GM19372 (cell line): ENCODE results near the gene PRRG2.

Source experiments
- ATAC-seq: cut with Tn5 transposase; IDR thresholded peaks from one replicate; pipeline ENCODE4 v1.9.1; 2021; ENCODE audit warnings: mild to moderate bottlenecking, low read depth, moderate library complexity; ENCODE audit not compliant: unreplicated experiment

Gene PRRG2

GRCh38 chr19:49556412-49557398 lies 24.4 kb upstream of the PRRG2 start:
- no peak for ATAC-seq

DNA sequence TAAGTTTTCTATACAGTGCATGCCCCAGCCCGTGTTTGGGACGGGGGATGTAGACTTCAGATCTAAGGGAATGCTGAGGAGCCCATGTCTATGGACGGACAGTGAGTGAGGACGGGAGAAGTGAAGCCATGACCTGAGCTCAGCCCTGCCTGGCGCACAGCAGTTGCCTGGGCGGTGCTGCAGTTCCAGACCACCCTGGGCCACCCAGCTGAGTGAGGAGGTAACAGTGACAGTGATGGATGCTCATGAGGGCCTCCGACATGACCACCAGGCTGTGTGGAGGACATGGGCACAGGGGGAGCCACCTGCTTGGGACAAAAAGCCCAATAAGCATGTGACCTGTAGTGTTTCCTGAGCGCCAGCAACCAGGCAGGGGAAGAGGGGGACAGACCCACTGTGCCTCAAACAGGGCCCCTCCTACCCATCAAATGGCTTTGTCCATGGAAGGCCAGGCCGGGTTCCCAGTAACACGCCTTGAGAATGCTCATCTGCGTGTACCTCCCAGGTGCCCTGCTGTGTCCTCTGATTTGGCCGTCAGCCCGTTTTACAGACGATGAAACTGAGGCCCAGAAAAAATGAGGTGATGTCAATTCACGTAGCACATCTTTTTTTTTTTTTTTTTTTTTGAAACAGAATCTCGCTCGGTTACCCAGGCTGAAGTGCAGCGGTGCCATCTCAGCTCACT lies 23.3 kb upstream of the PRRG2 start:
- ATAC-seq: no peak

DNA sequence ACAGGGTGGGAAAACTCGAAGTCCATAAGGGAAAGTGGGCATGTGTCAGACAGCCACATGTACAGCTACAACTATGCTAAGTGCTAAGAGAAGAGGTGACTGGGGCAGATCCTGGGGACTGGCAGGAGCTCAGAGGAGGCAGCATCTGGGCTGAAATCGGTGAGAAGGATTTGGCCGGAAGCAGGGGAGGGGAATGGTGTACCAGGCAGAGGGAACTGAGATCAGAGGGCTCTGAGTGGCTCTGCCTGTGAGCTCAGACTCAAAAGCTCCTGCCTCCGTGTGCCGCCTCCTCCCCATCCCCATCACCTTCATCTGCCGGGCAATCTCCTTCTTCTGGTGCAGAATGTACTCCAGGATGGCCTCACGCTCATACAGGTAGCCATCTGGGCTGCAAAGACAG lies 22.5 kb upstream of the PRRG2 start:
- ATAC-seq: no peak

- no peak for ATAC-seq
These were observed 21.7 kb upstream of the PRRG2 start for GRCh38 chr19:49559443-49559842.

DNA sequence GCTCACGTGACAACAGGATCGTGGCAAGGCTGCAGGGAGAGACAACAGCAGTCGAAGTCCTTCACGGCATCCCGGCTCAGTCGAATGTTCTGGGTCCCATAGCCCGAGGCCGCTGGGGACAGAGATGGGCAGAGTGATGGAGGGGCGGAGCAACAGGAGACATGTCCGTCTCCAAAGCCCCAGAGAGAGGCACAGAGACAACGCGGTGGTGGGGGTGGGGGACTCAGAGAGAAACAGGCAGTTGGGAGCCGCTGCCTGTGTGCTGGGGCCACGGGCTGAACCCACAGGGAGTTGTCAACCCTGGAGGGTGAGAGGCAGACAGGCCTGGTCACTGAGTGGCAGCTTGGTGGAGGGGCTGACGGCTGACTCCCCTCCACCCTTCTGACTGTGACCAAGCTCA lies 21.2 kb upstream of the PRRG2 start:
- no peak for ATAC-seq

DNA sequence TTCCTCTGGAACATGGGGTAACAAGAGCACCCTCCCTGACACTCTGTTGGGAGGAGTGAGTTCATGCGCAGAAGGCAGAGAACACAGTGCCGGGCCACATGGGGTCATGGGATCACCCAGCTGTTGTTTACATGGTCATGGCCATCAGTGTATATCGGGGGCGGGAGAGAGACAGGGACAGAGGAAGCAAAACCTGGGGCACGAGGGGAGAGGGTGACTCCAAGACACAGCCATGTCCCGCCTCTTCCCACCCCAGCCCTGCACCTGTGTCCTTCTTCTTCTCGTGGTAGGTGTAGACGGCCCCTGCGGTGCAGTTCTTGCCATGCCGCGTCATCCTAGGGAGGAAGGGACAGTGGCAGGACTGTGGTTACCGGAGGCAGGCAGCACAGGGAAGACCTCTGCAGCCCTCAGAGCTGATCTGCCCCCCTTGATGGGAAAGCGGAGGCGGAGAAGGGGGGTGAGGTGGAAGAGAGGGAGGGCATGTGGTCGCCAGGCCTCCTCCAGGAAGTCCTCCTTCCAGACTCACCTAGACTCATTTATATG lies 20.7 kb upstream of the PRRG2 start:
- ATAC-seq: no peak

GRCh38 chr19:49564616-49565045 lies 16.5 kb upstream of the PRRG2 start:
- ATAC-seq: no peak

GRCh38 chr19:49565261-49565660 lies 15.9 kb upstream of the PRRG2 start:
- ATAC-seq: no peak

DNA sequence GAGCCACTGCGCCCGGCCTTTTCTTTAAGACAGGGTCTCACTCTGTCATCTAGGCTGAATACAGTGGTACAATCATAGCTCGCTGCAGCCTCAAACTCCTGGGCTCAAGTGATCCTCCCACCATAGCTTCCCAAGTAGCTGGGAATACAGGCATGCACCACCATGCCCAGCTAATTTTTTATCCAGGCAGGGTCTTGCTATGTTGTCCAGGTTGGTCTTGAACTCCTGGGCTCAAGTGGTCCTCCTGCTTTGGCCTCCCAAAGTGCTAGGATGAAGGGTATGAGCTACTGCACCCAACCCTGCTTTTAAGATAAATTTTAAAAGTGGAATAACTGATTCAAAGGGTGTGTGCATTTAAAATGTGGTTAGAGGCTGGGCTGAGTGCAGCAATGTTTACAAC lies 14.8 kb upstream of the PRRG2 start:
- ATAC-seq: no peak

GRCh38 chr19:49567861-49568441 lies 13.2 kb upstream of the PRRG2 start:
- ATAC-seq: no peak

DNA sequence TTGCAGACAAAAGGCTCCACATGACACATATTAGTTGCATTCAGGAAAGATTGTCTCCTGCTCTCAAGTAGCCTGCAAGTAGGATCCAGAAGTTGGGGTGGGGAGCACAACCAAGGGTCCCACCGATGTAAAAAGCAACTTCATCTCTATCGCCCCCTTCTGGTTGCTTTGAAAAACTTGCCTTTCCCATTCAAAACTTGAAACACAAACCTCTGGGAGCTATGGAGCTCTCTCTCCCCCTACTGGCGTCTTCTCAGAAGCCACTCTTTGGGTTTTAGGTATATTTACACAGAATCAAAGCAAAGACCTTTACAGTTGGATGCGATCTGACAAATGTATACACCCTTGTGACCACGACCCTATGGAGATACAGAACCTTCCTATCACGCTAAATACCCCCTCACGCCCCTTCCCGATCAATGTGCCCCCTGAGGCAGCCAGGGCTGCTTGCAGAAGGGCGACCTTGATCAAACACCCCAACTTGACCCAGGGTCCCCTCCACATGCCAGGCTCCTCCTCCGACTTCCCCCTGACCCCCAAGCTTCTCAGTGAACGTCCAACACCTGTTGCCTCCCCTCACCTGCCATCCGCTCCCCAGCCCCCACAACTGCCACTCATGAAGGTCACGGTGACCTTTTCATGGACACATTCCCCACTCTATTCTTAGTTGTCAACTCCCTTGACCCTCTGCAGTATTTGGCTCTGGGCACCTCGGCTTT lies 10.8 kb upstream of the PRRG2 start:
- no peak for ATAC-seq

DNA sequence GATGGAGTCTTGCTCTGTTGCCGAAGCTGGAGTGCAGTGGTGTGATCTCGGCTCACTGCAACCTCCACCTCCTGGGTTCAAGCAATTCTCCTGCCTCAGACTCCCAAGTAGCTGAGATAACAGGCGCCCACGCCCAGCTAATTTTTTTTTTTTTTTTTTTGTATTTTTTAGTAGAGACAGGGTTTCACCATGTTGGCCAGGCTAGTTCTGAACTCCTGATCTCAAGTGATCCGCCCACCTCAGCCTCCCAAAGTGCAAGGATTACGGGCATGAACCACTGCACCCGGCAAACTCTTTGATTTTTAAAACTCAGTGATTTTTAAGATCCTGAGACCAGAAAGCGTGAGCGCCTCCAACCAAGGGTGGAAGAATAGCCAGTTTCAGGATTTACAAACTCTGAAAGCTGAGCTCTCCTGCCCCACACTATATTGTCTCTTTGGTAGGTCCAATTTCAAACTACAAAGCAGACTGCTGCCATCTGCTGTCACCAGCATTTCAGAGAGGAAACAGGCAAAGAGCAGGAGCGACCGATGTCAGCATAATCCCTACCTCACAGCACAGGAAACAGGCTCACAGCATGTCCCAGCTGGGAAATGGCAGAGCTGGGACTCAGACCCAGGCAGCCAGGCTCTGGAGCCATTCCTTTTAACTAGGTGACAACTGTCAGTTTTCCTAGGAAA lies 10.0 kb upstream of the PRRG2 start:
- ATAC-seq: no peak

DNA sequence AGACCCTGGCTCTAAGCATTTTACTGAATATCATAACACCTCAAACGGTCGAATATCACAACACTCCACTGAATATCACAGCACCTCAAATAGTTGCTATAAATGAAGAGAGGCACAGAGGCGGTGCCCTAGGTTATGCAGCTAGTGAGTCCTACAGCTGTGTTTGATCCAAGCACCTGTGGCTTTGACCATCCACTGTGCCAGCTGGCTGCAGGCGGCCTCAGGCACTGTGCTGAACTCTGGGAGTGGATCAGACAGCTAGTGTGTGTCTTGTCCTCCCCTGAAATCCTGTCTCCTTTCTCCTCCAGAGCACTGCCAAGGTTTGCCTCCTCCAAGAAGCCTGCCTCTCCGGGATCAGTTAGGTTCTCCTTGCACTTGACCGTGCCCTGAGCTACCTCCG lies 8.1 kb upstream of the PRRG2 start:
- no peak for ATAC-seq

- ATAC-seq: no peak
These were observed 7.7 kb upstream of the PRRG2 start for GRCh38 chr19:49573425-49573824.

GRCh38 chr19:49574206-49574755 lies 6.8 kb upstream of the PRRG2 start:
- ATAC-seq: no peak

- no peak for ATAC-seq
These were observed 1.9 kb upstream of the PRRG2 start for GRCh38 chr19:49579193-49579592.

- no peak for ATAC-seq
These were observed 1.2 kb upstream of the PRRG2 start for GRCh38 chr19:49579947-49580263.

GRCh38 chr19:49580264-49581006 lies 681 bp upstream of the PRRG2 start, which contains the start of gene NOSIP:
Gene NOSIP (minus strand): TSS chr19:49580556. CDS start chr19:49560691, 19,865 bp downstream.
- ATAC-seq: peak; percentile 84

DNA sequence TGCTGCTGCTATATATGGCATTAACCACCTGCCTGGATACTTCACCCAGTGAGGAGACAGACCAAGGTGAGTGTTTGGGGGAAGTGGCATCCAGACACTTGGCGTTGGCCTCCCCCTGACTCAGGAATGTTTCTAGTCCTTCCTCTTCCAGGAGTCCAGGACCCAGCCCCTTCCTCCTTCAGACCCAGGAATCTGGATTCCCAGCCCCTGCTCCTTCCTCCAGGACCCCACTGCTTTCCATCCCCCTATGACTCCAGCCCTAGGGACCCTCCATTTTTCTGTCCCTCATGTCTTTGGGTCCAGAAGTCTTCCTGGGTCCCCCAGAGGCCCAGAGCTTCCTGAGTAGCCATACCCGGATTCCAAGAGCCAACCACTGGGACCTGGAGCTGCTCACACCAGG lies 2.1 kb downstream of the PRRG2 start:
- no peak for ATAC-seq
